Measurements from ENCODE around the gene DTNBP1.

- TF ChIP-seq, protein P1, sequence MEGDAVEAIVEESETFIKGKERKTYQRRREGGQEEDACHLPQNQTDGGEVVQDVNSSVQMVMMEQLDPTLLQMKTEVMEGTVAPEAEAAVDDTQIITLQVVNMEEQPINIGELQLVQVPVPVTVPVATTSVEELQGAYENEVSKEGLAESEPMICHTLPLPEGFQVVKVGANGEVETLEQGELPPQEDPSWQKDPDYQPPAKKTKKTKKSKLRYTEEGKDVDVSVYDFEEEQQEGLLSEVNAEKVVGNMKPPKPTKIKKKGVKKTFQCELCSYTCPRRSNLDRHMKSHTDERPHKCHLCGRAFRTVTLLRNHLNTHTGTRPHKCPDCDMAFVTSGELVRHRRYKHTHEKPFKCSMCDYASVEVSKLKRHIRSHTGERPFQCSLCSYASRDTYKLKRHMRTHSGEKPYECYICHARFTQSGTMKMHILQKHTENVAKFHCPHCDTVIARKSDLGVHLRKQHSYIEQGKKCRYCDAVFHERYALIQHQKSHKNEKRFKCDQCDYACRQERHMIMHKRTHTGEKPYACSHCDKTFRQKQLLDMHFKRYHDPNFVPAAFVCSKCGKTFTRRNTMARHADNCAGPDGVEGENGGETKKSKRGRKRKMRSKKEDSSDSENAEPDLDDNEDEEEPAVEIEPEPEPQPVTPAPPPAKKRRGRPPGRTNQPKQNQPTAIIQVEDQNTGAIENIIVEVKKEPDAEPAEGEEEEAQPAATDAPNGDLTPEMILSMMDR (IDR thresholded peaks at IDR 0.05): no peak
- no peak for TF ChIP-seq POLR2A (IDR thresholded peaks at IDR 0.05)
Observed at GRCh38 chr6:15681946-15682345, 19.1 kb upstream of the DTNBP1 start.

Data from testis (tissue), 2 donors.